HL-60 (cell line): Measurements from ENCODE around the gene ANTXR1.

ENCODE experiments used
- SPI1 ChIP-seq: IDR thresholded peaks from 2 replicates; pipeline ENCODE4 v1.6.1; 2012; ENCODE audit warnings: low read depth, mild to moderate bottlenecking, borderline replicate concordance
- TF ChIP-seq, protein P1 (sequence below): IDR thresholded peaks from 2 replicates; pipeline ENCODE4 v1.6.1; 2012; ENCODE audit warnings: low read depth; ENCODE audit not compliant: insufficient replicate concordance
- TF ChIP-seq, protein P2 (sequence below): IDR thresholded peaks from one replicate; pipeline ENCODE4 v1.5.1; 2011; ENCODE audit warnings: low read length, control low read depth, inconsistent platforms; ENCODE audit not compliant: insufficient read depth

DNA sequence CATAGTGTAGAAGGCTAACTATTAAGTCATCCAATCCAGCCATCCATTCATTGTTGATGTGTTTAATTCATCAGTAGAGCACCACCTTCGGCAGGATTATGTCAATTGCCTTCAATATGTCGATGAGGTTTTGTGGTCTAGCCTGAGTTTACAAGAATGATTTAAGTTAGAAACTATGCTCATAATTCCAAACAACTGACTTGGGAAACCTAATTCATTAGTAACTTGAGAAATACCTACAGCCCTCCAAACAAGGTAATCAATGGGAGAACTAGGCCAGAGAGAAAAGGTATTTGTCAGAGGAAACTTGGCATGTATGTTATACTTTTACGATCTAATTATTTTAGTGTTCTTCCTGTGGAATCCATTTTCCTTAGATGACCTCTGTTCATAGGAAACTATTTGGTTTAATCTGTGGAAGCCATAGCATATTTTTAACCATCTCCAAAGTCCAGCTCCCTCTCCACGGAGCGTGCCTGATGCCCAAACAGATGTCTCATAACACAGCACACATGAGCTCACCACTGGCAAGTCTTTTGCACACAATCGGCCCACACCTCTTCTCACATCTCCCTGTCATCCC, 225.6 kb downstream of the ANTXR1 start:
- TF ChIP-seq, protein P1, sequence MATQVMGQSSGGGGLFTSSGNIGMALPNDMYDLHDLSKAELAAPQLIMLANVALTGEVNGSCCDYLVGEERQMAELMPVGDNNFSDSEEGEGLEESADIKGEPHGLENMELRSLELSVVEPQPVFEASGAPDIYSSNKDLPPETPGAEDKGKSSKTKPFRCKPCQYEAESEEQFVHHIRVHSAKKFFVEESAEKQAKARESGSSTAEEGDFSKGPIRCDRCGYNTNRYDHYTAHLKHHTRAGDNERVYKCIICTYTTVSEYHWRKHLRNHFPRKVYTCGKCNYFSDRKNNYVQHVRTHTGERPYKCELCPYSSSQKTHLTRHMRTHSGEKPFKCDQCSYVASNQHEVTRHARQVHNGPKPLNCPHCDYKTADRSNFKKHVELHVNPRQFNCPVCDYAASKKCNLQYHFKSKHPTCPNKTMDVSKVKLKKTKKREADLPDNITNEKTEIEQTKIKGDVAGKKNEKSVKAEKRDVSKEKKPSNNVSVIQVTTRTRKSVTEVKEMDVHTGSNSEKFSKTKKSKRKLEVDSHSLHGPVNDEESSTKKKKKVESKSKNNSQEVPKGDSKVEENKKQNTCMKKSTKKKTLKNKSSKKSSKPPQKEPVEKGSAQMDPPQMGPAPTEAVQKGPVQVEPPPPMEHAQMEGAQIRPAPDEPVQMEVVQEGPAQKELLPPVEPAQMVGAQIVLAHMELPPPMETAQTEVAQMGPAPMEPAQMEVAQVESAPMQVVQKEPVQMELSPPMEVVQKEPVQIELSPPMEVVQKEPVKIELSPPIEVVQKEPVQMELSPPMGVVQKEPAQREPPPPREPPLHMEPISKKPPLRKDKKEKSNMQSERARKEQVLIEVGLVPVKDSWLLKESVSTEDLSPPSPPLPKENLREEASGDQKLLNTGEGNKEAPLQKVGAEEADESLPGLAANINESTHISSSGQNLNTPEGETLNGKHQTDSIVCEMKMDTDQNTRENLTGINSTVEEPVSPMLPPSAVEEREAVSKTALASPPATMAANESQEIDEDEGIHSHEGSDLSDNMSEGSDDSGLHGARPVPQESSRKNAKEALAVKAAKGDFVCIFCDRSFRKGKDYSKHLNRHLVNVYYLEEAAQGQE, result no peak
- TF ChIP-seq, protein P2, sequence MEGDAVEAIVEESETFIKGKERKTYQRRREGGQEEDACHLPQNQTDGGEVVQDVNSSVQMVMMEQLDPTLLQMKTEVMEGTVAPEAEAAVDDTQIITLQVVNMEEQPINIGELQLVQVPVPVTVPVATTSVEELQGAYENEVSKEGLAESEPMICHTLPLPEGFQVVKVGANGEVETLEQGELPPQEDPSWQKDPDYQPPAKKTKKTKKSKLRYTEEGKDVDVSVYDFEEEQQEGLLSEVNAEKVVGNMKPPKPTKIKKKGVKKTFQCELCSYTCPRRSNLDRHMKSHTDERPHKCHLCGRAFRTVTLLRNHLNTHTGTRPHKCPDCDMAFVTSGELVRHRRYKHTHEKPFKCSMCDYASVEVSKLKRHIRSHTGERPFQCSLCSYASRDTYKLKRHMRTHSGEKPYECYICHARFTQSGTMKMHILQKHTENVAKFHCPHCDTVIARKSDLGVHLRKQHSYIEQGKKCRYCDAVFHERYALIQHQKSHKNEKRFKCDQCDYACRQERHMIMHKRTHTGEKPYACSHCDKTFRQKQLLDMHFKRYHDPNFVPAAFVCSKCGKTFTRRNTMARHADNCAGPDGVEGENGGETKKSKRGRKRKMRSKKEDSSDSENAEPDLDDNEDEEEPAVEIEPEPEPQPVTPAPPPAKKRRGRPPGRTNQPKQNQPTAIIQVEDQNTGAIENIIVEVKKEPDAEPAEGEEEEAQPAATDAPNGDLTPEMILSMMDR, result no peak
- TF ChIP-seq SPI1, result no peak
